ENCODE measurements around the gene NPC1L1. TPM values are rescaled to one million over a fixed set of nuclear protein-coding genes. Genes with fewer than 3 reads are reported as not detected.
A peak's percentile ranks its signal among the peaks of the same experiment; 100 is the strongest.

Gene NPC1L1
- total and polyA plus RNA-seq, 2 of the 13 experiments (the other 11 are each of a cell fraction or from before 2014, with no cell fraction given), result 4.8 to 14.5 TPM

GRCh38 chr7:44534087-44534486 lies 7.0 kb downstream of the NPC1L1 start:
- Histone ChIP-seq H3K4me2 (ENCODE audit: low read depth, low read length) (peak overlapping the region; percentile 10; the same call in 1 of the 2 replicates), H3K27me3 (ENCODE audit: control insufficient read depth in 1 of 2, insufficient read depth in 2 of 2, low read length in 2 of 2) (no peaks in the 10 kb centered on the region), H3K4me1 (ENCODE audit: insufficient read depth, low read length) (peaks cover 58% of the 10 kb centered on the region), H3K9me3 (ENCODE audit: low read length) (no peaks in the 10 kb centered on the region), H3K36me3 (replicated peaks in 1 of 2; ENCODE audit: control insufficient read depth in 1 of 2, insufficient read depth in 2 of 2, low read length in 2 of 2) (peaks cover 8 to 36% of the 10 kb centered on the region in 2 experiments), H3K79me2 (ENCODE audit: insufficient read depth, low read length) (peaks cover 42% of the 10 kb centered on the region), H3K27ac (ENCODE audit: extremely low read length, insufficient read depth, low read length) (no peak overlapping the region), H3K9ac (ENCODE audit: insufficient read depth, low read depth, low read length) (no peak overlapping the region), H2AFZ (ENCODE audit: low read length) (no peak overlapping the region), H4K20me1 (ENCODE audit: insufficient read depth, low read length) (peaks cover 19% of the 10 kb centered on the region), H3K4me3 (replicated peaks in 1 of 3; ENCODE audit: insufficient read depth in 1 of 3, low read depth in 2 of 3, low read length in 3 of 3) (no peak overlapping the region)
- FAIRE-seq, result no peak
- DNase-seq (ENCODE audit: low spot score), result no peak
- no TSS peak for BruUV-seq (replicated peaks)
- in situ Hi-C loops (cut with HindIII; ENCODE audit: extremely low pct_ligation_motif_present, low pct_unique_long_range_greater_than_20kb), result no loop called here
- no peak for ATAC-seq
- 89% methylated on average over 5 of the region's 5 CpGs for WGBS (ENCODE audit: low lambda C conversion rate)
- CTCF ChIA-PET (ENCODE audit: low intra/inter-chr PET ratio, low total read pairs), result interaction anchor here (2.5 kb wide), 1 partner anchor 32 kb away, joined by 14 read pairs; no protein-coding TSS in a partner anchor
- POLR2A ChIA-PET, result interaction anchor here (1.0 to 1.8 kb wide), 6 partner anchors 28 to 48 kb away, joined by 3 to 6 read pairs (median 4); partner anchors contain the start of genes DDX56 and TMED4
- TF ChIP-seq TGIF2 (CRISPR knock-in tag; IDR thresholded peaks at IDR 0.05), result no peak
- TF ChIP-seq NAIF1 (CRISPR knock-in tag; IDR thresholded peaks at IDR 0.05; ENCODE audit: borderline replicate concordance), result no peak
- TF ChIP-seq RBM39 (IDR thresholded peaks at IDR 0.05; ENCODE audit: low read depth, low read length, poor library complexity, severe bottlenecking), result no peak
- no peak for TF ChIP-seq ZBTB3 (CRISPR knock-in tag; IDR thresholded peaks at IDR 0.05; ENCODE audit: borderline replicate concordance, low read depth)
- TF ChIP-seq MZF1 (CRISPR knock-in tag; IDR thresholded peaks at IDR 0.05; ENCODE audit: borderline replicate concordance), result no peak
- TF ChIP-seq NR2C2 (CRISPR knock-in tag; IDR thresholded peaks at IDR 0.05; ENCODE audit: borderline replicate concordance), result no peak
- intact Hi-C loops (cut with micrococcal nuclease; ENCODE audit: unreplicated experiment), result no loop called here

DNA sequence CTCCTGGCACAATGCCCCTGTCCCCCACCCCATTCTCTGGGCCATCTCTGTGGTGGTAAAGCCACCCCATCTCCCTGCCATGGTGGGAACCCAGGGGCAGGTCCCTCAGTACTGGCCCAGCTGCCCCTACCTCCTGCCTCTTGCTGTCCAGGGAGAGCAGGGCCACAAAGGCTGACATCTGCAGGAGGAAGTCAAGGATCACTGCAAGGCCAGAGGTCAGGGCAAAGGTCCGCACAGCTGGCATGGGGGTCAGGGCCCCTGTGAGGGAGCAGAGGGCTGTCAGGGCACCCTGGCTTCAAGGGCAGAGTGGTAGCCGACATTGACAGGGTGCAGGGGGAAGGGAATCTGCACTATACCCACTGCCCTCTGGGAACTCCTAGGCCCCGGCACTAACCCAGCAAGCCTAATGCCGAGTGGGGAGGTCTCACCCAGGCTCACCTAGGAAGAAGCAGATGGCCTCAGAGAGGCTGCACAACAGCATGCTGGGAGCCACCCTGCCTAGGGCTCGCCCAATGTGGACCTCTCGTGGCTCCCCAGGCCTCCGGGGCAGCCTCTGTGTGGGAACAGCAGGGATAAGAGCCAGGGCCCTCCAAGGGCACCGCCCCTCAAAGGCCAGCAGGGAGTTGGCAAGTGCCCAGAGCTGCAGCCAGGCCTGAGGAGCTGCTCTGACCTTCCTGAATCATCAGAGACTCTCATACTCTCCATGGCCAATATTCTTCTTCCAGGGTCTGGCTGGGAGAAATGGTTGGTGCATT lies 7.7 kb downstream of the NPC1L1 start:
- intact Hi-C loops (cut with micrococcal nuclease; ENCODE audit: unreplicated experiment) (no loop called here), in situ Hi-C loops (cut with HindIII; ENCODE audit: extremely low pct_ligation_motif_present, low pct_unique_long_range_greater_than_20kb) (no loop called here)
- DNase-seq (ENCODE audit: low spot score) (no peak), FAIRE-seq (no peak), ATAC-seq (no peak)
- no TSS peak for BruUV-seq (replicated peaks)
- CTCF ChIA-PET (ENCODE audit: low intra/inter-chr PET ratio, low total read pairs), result interaction anchor here (2.5 kb wide), 1 partner anchor 32 kb away, joined by 14 read pairs; no protein-coding TSS in a partner anchor
- H2AFZ ChIP-seq (ENCODE audit: low read length), result no peak overlapping the region
- peak; percentile 23; the same call in 1 of the 2 replicates for TF ChIP-seq NR2F6 (IDR thresholded peaks at IDR 0.05)
- no peak for TF ChIP-seq NR2F6 (CRISPR knock-in tag; IDR thresholded peaks at IDR 0.05)
- TF ChIP-seq PTBP1 (IDR thresholded peaks at IDR 0.05; ENCODE audit: low read depth, low read length, poor library complexity, severe bottlenecking), result no peak
- no peak for TF ChIP-seq HOXA9 (CRISPR knock-in tag; IDR thresholded peaks at IDR 0.05; ENCODE audit: borderline replicate concordance)
- no peak for TF ChIP-seq ZSCAN9 (CRISPR knock-in tag; IDR thresholded peaks at IDR 0.05; ENCODE audit: borderline replicate concordance)
- TF ChIP-seq HMGXB4 (CRISPR knock-in tag; IDR thresholded peaks at IDR 0.05; ENCODE audit: borderline replicate concordance in 1 of 2, low read depth in 1 of 2), result no peak
- no peak for TF ChIP-seq ZNF724P (CRISPR knock-in tag; IDR thresholded peaks at IDR 0.05; ENCODE audit: borderline replicate concordance)
- TF ChIP-seq ATAD3A (CRISPR knock-in tag; IDR thresholded peaks at IDR 0.05), result no peak
- peaks cover 19% of the 10 kb centered on the region for H4K20me1 ChIP-seq (ENCODE audit: insufficient read depth, low read length)
- 100% methylated on average over 1 of the region's 8 CpGs for WGBS (ENCODE audit: low lambda C conversion rate)
- no peaks in the 10 kb centered on the region for H3K9me3 ChIP-seq (ENCODE audit: low read length)
- POLR2A ChIA-PET, result interaction anchor here (1.4 to 1.8 kb wide), 2 partner anchors 31 to 49 kb away, joined by 3 to 6 read pairs; partner anchors contain the start of gene TMED4
- H3K27me3 ChIP-seq (ENCODE audit: control insufficient read depth in 1 of 2, insufficient read depth in 2 of 2, low read length in 2 of 2), result no peaks in the 10 kb centered on the region
- H3K36me3 ChIP-seq (replicated peaks in 1 of 2; ENCODE audit: control insufficient read depth in 1 of 2, insufficient read depth in 2 of 2, low read length in 2 of 2), result peaks cover 8 to 34% of the 10 kb centered on the region in 2 experiments
- H3K9ac ChIP-seq (ENCODE audit: insufficient read depth, low read depth, low read length), result no peak overlapping the region
- no peak overlapping the region for H3K27ac ChIP-seq (ENCODE audit: extremely low read length, insufficient read depth, low read length)
- peaks cover 36% of the 10 kb centered on the region for H3K79me2 ChIP-seq (ENCODE audit: insufficient read depth, low read length)
- no peak overlapping the region for H3K4me2 ChIP-seq (ENCODE audit: low read depth, low read length)
- no peak overlapping the region for H3K4me3 ChIP-seq (replicated peaks in 1 of 3; ENCODE audit: insufficient read depth in 1 of 3, low read depth in 2 of 3, low read length in 3 of 3)
- peaks cover 52% of the 10 kb centered on the region for H3K4me1 ChIP-seq (ENCODE audit: insufficient read depth, low read length)

Data from HepG2 (cell line).